ENCODE data around the gene NFIA. TPM values are rescaled to one million over a fixed set of nuclear protein-coding genes. Genes with fewer than 3 reads are reported as not detected.

Gene NFIA
- total and polyA plus RNA-seq, 9 of the 15 experiments (the other 6 are each of a cell fraction or from before 2014, with no cell fraction given): 5.3 to 24.9 (median 9.8) TPM

DNA sequence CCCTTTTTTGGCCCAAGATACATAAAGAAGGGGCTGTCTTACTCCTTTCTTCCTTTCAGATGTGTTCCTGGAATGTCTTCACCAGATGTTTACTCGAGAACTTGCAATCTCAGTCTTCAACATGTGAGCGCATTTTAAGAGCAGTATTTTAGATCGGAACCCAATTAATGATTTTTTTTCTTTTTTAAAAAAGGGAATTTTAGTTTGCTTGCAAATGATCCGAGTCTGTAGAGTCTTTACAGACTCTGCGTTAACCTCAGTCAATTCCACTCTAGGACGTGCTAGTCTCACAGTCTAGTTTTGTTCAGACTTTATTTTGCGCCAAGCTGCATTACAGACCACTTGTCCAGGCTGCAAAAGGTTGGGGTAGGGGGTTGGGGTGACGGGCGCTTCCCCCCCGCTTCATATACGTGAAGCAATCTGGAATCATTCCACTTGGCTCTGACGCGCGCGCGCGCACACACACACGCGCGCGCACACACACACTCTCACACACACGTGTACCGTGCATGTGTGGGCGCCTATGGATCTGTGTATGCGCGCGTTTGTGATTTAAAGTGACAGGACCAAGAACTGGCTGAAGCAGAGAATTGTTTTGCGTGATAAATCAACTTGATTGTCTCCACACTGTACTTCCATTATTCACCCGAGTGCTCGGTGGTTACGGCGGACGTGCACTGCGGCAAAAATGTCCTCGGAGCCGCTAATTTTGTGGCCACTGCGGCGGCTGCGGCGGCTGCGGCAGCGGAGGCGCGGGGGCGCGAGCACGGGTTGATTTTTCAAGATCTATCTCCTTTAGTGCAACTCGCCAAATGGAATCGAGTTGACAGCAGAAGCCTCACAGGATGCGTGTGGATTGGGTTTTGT is 25.6 kb upstream of the NFIA start (continued):
- TF ChIP-seq ZKSCAN3 (CRISPR knock-in tag; IDR thresholded peaks at IDR 0.05) (no peak), HSF4 (CRISPR knock-in tag; IDR thresholded peaks at IDR 0.05; ENCODE audit: borderline replicate concordance) (no peak), CHCHD3 (CRISPR knock-in tag; IDR thresholded peaks at IDR 0.05) (no peak), TCF7 (IDR thresholded peaks at IDR 0.05; ENCODE audit: borderline replicate concordance) (no peak), MED1 (CRISPR knock-in tag; IDR thresholded peaks at IDR 0.05; ENCODE audit: borderline replicate concordance) (no peak), ZNF311 (CRISPR knock-in tag; IDR thresholded peaks at IDR 0.05) (0 out of 2 replicates have a peak, but pooled peaks have one; percentile 17), TAF7 (tag; IDR thresholded peaks at IDR 0.05) (no peak), POLR2H (tag; IDR thresholded peaks at IDR 0.05; ENCODE audit: low read depth) (no peak), EWSR1 (IDR thresholded peaks at IDR 0.05; ENCODE audit: borderline replicate concordance, low read depth, partially characterized antibody) (no peak), PTRF (tag; IDR thresholded peaks at IDR 0.05) (no peak), WHSC1 (IDR thresholded peaks at IDR 0.05; ENCODE audit: low read length) (no peak), U2AF2 (optimal IDR thresholded peaks at IDR 0.05; ENCODE audit: low read depth, low read length) (no peak), ZNF57 (CRISPR knock-in tag; IDR thresholded peaks at IDR 0.05) (no peak), RAD21 (CRISPR knock-in tag; conservative IDR thresholded peaks at IDR 0.05 in 1 of 2, IDR thresholded peaks at IDR 0.05 in 1 of 2) (no peak; a peak in 1 of 4 replicates), PYGO2 (tag; IDR thresholded peaks at IDR 0.05) (no peak), PCBP2 (IDR thresholded peaks at IDR 0.05; ENCODE audit: low read depth, low read length, poor library complexity, severe bottlenecking) (no peak), TAF9B (IDR thresholded peaks at IDR 0.05; ENCODE audit: partially characterized antibody) (peak; percentile 36), TEAD4 (IDR thresholded peaks at IDR 0.05; ENCODE audit: low read length) (peak; percentile 23; the same call in 1 of the 2 replicates), TEAD4 (CRISPR knock-in tag; IDR thresholded peaks at IDR 0.05; ENCODE audit: borderline replicate concordance) (no peak), ZNF146 (CRISPR knock-in tag; IDR thresholded peaks at IDR 0.05; ENCODE audit: unreplicated experiment) (no peak)
- TF ChIP-seq, protein P1, sequence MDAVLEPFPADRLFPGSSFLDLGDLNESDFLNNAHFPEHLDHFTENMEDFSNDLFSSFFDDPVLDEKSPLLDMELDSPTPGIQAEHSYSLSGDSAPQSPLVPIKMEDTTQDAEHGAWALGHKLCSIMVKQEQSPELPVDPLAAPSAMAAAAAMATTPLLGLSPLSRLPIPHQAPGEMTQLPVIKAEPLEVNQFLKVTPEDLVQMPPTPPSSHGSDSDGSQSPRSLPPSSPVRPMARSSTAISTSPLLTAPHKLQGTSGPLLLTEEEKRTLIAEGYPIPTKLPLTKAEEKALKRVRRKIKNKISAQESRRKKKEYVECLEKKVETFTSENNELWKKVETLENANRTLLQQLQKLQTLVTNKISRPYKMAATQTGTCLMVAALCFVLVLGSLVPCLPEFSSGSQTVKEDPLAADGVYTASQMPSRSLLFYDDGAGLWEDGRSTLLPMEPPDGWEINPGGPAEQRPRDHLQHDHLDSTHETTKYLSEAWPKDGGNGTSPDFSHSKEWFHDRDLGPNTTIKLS (IDR thresholded peaks at IDR 0.05; ENCODE audit: borderline replicate concordance, low read depth): 0 out of 2 replicates have a peak, but pooled peaks have one; percentile 13
- TF ChIP-seq, protein P2, sequence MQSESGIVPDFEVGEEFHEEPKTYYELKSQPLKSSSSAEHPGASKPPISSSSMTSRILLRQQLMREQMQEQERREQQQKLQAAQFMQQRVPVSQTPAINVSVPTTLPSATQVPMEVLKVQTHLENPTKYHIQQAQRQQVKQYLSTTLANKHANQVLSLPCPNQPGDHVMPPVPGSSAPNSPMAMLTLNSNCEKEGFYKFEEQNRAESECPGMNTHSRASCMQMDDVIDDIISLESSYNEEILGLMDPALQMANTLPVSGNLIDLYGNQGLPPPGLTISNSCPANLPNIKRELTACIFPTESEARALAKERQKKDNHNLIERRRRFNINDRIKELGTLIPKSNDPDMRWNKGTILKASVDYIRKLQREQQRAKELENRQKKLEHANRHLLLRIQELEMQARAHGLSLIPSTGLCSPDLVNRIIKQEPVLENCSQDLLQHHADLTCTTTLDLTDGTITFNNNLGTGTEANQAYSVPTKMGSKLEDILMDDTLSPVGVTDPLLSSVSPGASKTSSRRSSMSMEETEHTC (IDR thresholded peaks at IDR 0.05): no peak
- TF ChIP-seq, protein P3, sequence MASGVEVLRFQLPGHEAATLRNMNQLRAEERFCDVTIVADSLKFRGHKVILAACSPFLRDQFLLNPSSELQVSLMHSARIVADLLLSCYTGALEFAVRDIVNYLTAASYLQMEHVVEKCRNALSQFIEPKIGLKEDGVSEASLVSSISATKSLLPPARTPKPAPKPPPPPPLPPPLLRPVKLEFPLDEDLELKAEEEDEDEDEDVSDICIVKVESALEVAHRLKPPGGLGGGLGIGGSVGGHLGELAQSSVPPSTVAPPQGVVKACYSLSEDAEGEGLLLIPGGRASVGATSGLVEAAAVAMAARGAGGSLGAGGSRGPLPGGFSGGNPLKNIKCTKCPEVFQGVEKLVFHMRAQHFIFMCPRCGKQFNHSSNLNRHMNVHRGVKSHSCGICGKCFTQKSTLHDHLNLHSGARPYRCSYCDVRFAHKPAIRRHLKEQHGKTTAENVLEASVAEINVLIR (CRISPR knock-in tag; IDR thresholded peaks at IDR 0.05): no peak
- TF ChIP-seq, protein P4, sequence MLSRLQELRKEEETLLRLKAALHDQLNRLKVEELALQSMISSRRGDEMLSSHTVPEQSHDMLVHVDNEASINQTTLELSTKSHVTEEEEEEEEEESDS (CRISPR knock-in tag; IDR thresholded peaks at IDR 0.05): no peak
